HG03103 (cell line): ENCODE measurements around the gene WDR6.

Experiments
- ATAC-seq: cut with Tn5 transposase; IDR thresholded peaks from one replicate; pipeline ENCODE4 v1.9.1; 2021; ENCODE audit warnings: low read depth; ENCODE audit not compliant: unreplicated experiment

Gene WDR6

DNA sequence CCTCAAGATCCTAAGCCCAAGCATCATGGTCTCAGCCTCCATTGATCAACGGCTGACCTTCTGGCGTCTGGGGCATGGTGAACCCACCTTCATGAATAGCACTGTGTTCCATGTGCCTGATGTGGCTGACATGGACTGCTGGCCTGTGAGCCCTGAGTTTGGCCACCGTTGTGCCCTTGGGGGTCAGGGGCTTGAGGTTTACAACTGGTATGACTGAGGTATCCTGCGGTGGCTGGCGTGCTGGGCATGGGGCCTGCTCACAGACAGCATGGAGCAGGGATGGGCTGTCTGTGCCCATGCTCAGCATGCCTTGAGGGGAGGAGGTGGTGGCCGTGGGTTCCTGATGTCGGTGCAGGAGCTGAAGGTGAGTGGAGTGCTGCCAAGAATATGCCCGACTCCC is 7.9 kb downstream of the WDR6 start:
- no peak for ATAC-seq

DNA sequence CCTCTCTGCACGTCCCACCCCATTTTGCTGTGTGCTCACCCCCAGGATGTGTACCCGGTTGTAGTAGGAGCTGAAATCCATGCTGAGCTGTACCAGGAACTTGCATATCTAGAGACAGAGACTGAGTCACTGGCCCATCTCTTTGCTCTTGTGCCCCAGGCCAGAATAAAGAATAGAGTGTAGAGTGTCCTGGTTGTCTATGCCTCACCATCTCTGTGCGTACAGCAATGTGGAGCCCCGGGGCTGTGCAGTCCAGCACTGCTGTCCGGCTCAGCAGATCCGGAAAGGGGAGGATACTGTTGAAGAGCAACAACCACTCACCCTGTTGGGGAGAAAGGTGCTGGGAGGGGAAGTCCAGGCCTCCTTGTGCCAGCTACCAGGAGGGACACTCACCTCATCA is 8.6 kb downstream of the WDR6 start:
- no peak for ATAC-seq

DNA sequence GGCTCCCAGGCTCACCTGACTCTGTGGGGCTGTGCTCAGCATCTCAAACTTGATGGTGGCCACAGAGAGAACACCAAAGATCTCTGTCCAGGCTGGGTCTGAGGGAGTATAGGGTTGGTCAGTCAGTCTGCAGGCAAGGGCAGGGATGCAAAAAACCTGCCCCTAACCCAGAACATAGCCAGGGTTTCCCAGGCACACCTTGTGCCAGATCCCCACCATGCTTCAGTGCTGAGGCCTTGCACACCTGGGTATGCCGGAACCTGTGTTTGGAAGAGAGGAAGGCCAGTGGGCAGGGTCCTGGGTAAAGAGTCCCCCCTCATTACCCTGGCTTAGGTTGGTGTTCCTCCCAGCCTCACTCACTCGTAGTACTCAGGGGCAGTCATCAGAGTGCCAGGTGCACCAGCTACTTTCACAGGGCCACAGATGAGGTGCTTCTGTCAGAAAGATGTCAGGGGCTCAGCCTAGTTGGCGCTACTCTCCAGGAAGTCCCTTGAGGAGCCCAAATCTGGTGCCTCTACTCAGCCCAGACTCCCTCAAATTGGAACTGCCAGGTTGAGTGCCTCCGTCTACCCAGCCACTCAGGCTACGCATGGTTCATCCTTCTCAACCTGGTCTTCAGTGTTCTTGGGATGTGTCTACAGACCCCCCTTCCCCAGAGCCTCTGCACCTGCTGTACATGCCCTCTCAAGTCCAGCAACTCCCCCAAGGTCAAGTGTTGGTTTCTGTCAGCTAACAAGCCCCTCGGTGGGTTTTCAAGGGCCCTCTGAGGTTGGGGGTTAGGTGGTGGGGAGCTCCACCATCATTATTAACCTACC is 9.4 kb downstream of the WDR6 start:
- no peak for ATAC-seq

DNA sequence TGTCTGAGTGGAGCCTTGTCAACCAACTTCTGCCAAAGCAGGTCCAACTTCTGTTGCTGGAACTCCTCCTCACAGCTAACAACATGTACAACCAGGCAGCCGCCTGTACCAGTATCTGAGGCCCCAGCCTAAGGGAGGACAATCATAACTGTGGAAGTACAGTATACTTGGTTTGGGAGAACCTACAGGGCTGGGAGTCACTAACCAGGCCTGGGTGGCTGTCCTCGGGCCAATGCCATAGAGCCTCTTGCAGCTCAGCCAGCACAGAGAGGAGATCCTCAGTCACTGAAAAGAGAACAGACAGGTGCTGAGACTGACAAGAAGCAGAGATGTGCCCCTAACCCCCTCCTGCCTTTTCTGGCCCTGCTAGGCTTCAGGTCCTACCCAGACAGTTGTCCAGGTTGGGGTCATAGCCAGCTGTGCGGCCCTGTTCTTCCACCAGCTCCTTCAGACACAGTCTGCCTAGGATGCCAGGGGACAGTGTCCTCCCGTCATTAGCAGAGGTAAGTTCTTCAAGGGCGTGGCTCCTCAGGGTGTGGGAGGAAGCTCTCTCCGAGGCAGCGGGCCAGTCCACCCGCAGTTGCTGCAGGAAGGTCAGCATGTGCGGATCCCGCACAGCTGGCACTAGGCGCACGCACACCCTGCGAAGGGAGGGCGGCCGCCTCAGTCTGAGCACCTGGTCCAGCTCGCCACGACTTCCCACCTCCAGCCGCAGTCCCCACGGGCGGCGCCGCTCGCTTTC is 10.2 kb downstream of the WDR6 start:
- no peak for ATAC-seq

DNA sequence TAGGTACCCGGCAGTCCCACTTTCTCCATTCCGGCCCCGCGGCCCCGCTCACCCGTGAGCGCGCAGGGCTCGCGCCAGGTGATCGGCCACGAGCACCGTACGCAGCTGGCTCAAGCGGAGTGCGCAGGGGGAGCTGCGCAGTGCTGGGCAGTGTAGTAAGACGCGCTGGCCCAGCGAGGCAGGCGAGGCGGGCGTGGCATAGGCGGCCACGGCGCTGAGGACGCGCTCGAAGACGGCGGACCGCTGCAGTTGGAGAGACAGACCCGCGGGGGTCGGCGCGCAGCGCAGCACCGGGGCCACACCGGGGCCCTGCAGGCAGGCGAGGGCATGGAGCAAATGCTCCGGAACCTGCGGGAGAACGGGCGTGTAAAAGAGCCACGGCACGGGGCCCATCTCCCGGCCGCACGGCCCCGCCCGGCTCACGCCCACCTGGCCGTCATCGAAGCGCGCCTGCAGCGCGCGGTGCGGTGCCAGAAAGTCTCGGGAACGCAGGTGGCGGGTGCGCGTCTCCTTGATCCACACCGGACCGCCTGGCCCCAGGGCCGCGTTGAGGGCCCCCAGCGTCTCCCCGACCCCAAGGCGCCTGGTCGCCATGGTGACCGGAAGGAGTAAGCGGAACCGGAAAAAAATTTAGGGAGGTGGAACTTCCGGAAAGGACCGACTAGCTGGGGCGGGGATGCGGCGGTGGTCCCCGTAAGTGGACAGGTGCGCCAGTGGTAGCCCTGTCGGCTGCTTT is 10.9 kb downstream of the WDR6 start, which contains the start of gene DALRD3:
Gene DALRD3, minus strand, starts transcription at position 610 of the 736 bp plus-strand sequence. Its CDS starts 16 bp downstream, at position 594.
- no peak for ATAC-seq

DNA sequence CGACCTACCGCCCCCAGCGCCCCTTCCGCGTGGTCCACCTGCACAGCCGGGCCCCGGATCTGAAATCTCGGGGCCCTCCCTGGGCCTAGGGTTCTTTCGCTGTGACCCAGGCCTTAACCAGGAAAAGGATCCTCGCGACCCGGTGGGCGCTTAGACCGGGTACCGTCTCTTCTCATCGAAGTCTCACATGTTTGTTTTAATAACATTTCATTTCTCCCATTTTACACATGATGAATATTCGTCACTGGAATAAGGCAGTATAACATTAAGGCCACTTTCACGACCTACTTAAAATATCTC is 11.5 kb downstream of the WDR6 start:
- no peak for ATAC-seq

DNA sequence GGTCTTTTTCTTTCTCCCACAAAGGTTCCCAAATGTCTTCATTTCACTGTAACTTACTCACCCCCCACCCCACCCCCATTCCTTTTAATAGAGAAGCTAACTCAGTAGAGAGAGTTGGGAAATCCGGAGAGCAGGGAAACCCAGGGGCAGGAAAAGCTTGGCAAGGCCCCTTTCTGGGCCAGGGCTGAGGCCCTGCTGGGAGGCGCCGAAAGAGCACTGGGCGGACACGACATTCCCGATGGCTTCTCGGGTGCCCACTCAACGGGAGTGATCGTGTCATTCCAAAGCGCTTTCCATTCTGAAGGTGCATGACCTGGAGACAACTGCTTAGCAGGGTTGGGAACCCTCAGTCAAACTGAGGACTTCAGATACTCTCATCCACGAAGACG is 12.7 kb downstream of the WDR6 start:
- no peak for ATAC-seq

DNA sequence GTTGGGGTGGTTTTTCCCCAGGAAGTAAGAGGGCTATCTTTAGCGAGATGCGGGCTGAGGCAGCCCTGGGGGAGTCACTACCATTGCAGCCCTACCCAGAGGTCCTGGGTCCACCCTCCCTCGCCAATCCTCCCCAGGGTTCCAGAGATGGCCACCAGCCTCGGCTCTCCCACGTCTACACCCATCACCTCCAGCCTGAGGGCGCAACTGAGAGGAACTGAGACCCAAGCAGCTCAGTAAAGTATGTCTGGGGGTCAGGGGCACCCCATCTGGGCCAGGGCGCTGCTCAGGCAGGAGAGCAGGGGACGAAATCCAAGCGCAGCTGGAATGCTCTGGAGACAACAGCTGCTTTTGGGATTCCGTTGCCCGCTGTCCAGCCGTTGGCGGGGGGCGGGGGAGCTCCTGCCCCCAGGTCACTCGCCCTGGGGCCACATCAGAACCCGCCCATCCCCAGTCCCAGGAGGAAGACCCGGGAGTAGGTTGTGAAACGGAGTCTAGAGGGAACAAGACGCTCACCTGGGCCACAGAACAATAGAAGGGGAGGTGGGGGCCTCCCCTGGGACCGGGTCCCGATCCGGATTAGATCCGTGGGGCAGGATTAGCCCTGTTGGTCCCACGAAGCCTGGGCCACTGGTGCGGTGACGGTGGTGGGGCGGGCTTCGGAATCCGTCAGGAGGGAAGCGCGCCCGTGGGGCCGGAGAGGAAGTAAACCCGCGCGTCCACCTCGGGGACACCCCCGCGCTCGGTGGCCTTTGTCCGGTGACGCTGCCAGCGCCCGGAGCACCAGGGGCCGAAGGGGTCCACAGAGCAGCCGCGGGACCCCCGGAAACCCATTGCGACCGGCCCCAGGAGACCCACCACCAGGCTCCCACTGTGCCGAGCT is 13.4 kb downstream of the WDR6 start:
- no peak for ATAC-seq

DNA sequence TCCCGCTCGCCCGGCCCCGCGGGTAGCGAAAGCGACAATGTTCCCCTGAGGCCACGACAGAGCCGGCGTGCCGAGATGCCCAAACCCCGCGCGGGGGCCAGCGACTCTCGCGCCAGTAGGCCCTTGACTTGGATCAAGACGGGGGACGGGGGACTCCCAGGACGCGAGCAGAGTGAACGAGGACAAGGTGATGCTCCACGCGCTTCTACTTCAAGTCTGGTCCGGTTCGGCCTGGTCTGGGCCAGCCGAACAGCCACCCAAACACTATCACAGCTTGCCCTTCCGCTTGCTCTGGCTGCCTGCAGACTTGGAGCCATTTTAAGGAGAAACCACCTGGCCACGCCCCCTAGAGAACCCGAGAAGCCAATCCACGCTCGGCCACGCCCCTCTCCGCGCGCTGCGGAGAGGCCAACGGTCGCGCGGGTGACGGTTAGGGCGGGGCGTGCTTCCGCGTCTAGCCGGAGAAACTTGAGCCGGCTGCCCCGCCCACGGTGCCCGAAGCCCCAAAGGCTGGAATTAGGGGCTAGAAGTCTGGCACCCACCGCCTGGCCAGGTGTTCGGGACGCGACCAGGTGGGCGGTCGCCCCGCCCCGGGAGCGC is 14.1 kb downstream of the WDR6 start:
- peak; percentile 36 for ATAC-seq

DNA sequence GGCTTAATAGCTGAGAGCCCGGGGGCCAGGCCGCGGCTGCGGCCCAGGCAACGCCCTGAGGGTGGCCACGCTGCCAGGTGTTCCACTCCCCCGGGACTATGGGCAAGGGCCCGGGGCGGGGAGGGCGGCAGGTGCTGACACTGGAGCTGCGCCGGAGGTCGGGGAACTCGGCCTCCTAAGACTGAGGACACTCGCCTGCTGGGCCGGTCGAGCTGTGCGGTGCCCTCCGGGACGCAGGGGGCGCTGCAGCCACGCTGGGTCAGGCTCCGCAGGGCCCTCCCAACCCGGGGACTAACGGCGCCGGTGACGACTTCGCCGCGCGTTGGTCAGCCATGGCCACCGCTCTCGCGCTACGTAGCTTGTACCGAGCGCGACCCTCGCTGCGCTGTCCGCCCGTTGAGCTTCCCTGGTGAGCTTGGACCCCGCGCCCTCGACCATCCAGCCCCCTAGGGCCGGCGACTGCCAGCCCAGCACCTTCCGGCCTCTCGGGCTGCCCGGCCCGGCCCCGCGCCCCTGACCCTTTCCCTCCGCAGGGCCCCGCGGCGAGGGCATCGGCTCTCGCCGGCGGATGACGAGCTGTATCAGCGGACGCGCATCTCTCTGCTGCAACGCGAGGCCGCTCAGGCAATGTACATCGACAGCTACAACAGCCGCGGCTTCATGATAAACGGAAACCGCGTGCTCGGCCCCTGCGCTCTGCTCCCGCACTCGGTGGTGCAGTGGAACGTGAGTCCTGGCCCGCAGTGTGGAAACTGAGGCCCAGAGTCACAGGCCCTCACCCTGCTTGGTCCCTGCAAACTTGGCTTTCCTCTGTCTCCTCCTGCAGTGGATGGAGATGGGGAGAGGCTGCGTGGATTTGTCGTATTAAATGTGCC is 14.9 kb downstream of the WDR6 start, which contains the start of gene NDUFAF3:
Gene NDUFAF3, plus strand, starts transcription at position 309 of the 875 bp plus-strand sequence. Its CDS starts 24 bp downstream, at position 333.
- peak; percentile 43 for ATAC-seq

DNA sequence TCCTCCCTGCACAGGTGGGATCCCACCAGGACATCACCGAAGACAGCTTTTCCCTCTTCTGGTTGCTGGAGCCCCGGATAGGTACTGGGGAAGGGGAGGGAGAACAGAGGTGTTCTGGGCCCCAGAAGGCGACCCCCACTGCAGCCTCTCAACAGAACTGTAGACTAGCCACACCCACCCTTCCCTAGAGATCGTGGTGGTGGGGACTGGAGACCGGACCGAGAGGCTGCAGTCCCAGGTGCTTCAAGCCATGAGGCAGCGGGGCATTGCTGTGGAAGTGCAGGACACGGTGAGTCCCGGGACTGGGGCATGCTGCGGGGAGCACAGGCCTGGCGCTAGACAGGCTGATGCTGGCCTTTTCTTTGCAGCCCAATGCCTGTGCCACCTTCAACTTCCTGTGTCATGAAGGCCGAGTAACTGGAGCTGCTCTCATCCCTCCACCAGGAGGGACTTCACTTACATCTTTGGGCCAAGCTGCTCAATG is 15.5 kb downstream of the WDR6 start:
- no peak for ATAC-seq

DNA sequence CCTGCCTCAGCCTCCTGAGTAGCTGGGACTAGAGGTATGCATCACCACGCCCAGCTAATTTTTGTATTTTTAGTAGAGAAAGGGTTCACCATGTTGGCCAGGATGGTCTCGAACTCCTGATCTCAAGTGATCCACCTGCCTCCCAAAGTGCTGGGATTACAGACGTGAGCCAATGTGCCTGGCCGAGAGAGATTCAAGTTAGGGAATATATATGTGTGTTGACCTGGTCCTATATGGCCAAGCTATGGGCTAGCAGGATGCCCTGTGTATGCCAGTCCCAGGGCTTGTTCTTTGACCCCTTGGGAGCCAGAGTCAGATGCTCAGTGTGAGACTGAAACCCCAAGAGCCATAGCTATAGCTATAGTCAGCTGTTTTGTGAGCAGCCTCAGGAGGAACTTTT is 16.6 kb downstream of the WDR6 start:
- ATAC-seq, result no peak

DNA sequence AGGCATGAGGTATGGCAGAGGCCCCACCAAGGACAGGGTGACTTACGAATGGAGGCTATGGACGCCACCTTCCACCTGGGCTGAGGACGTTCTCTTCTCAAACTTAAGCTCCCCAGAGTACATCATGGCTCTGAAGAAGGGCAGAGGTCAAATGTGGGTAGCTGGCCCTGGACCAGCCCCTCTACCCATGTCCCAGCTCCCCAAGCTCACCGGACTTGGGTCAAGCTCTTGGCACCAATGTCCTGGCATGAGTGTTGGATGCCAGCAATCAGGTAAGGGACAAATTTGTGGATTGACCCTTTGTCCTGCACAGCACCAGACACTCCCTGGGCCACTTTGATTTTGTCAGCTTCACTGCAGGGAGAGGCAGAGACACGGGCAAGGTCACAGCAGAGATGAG is 17.3 kb downstream of the WDR6 start:
- ATAC-seq, result no peak

DNA sequence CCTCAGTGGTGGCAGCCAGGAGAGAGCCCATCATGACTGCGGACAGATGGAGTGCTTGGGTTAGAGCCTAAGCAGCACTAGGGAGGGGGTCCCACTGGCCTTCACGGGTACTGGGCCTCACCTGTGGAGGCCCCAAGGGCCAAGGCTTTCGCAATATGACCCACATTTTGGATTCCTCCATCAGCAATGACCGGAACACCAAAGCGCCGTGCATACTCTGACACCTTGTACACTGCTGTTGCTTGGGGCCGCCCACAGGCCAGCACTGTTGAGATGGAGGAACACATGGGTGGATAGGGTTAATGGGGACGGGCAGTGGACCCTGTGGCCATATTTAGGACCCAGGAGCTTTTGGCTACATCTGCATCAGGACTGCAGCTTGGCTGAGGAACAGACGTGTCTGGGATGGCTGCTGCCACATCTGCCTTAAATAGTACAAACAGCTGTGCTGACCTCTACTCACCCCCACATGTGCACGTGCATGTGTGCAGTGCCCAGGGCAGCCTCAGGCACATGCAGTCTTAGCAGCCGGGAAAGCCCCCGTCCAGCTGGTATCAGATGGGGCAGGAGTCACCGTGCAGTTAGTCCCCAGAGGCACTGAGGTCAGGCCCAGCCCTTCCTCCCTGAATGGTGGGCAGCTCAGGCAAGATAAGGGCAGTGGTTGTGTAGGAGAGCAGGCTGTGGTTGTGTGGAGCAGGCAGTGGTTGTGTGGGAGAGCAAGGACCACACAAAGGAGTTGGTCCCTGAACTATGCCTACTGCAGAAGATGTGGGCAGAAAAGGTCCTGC is 18.0 kb downstream of the WDR6 start:
- ATAC-seq, result no peak

DNA sequence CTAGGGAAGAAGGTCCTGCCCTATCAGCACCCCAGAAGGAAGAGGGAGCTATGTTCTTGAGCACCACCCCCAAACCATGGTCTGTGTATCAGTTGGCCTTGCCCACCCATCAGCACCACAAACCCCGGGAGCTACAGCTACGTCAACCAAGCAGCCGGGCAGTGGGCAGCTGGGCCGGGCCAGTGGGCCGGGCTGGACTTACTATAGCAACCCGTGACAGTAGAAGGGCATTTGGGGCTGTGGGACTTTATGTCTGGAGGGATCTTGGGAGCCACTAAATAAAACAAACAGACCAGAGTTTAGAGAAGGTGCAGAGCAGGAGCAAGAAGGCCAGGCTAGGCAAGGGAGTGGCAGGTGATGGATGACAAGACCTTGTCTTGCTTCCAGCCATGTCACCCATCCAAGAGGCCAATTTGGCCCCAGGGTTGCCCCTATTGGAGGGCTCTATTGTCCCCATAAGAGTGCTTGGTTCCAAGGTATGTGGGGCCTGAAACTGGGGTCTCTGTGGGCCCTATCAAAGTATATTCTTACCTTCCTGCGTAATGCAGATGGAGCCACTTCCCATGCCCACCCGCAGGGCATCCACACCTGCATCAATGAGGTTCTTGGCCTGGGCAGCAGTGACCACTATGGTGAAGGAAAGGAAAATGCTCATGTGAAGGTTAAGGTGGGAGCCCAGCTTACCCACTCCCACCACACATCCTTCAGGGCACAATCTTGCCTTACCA is 18.8 kb downstream of the WDR6 start:
- ATAC-seq, result no peak

DNA sequence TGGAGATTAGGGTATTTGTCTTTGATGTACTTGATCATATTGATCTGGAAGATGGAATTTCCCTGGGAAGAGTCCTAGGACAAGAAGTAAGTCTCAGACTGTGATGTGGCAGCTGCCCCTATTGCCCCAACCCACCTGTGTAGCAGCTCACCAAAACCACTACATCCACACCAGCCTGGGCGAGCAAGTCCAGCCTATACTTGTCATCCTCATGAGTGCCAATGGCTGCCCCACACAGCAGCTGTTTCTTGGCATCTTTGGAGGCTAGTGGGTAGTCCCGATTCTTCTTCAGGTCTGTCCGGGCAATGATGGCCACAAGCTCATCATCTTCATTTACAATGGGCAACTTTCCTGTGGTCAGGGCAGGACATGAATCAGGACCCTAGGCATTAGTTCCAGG is 19.3 kb downstream of the WDR6 start:
- ATAC-seq, result no peak

DNA sequence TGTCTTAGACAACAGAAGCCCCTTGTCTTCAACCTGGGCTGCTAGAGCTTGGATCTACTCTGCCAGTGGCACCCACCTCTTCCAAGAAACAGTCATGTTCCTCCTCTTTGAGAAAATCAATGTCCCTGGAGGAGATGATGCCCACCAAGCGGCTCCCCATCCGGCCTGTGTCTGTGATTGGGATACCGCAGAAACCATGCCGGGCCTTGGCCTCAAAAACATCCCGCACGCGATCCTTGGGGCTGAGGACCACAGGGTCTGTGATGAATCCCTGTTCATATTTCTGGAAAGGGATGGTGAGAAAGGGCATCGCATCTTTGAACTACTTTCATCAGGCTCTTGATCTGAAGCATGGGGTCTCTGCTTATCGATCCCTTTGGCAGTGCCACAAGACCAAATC is 20.4 kb downstream of the WDR6 start:
- ATAC-seq, result no peak

DNA sequence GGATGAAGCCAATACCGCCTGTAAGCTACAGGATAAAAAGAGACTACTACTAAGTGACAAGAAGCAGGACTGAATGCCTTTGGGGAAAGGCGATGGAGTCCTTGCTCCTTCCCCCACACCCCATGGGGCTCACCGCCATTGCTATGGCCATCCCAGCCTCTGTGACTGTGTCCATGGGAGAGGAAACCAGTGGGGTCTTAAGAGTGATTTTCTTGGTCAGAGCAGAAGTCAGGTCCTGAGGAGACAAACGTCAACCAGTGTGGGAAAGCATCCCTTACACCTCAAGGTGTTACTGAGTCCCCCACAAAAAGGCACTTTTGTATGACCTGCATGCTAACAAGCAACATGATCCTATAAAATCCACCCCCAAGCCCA is 21.1 kb downstream of the WDR6 start:
- no peak for ATAC-seq
